Measurements from ENCODE around the gene HS6ST2. TPM values are rescaled to one million over a fixed set of nuclear protein-coding genes. Genes with fewer than 3 reads are reported as not detected.

The HS6ST2 gene
- total RNA-seq (ENCODE audit: low replicate concordance) = 36.8 and 43.2 TPM in 2 replicates

GRCh38 chrX:132958091-132958703 is at the start of gene HS6ST2:
Gene HS6ST2, minus strand, starts transcription at chrX:132958629.
- H3K27me3 Mint-ChIP-seq (ENCODE audit: insufficient read depth, low read depth) = peaks cover 18% of the 10 kb centered on the region
- Histone ChIP-seq H4K20me1 (ENCODE audit: low read depth) (peaks cover 10% of the 10 kb centered on the region), H3K27ac (no peak within 1 kb of the TSS), H3K4me2 (peak within 1 kb of the TSS; percentile 91), H3K36me3 (no peaks in the 10 kb centered on the region), H3K4me3 (peak within 1 kb of the TSS; percentile 63), H3K4me1 (peaks cover 18% of the 10 kb centered on the region), H3K27me3 (peaks cover 48% of the 10 kb centered on the region), H3K9ac (no peak within 1 kb of the TSS), H2AFZ (replicated peaks) (peak within 1 kb of the TSS; percentile 46), H3K79me2 (ENCODE audit: low read depth) (peaks cover 10% of the 10 kb centered on the region), H3F3A (ENCODE audit: low read depth) (no peaks in the 10 kb centered on the region), H3K9me3 (ENCODE audit: low read depth) (no peaks in the 10 kb centered on the region)
- peaks cover 5% of the 10 kb centered on the region for H3K36me3 Mint-ChIP-seq
- no peaks in the 10 kb centered on the region for H3K9me3 Mint-ChIP-seq
- peak within 1 kb of the TSS; percentile 86 for H3K27ac Mint-ChIP-seq
- peak within 1 kb of the TSS; percentile 87 for H3K4me3 Mint-ChIP-seq
- TF ChIP-seq EZH2 (IDR thresholded peaks at IDR 0.05) (peak; percentile 66), CTCF (IDR thresholded peaks at IDR 0.05) (peak; percentile 9), EZH2phosphoT487 (IDR thresholded peaks at IDR 0.05) (peak; percentile 49)
- peak; percentile 65 for DNase-seq (ENCODE audit: low spot score)
- H3K4me1 Mint-ChIP-seq = peaks cover 38% of the 10 kb centered on the region

- TF ChIP-seq EZH2phosphoT487 (IDR thresholded peaks at IDR 0.05) = no peak
- TF ChIP-seq EZH2 (IDR thresholded peaks at IDR 0.05) = no peak
- TF ChIP-seq CTCF (IDR thresholded peaks at IDR 0.05) = no peak
- no peaks in the 10 kb centered on the region for H3K4me1 Mint-ChIP-seq
- Histone ChIP-seq H2AFZ (replicated peaks) (no peak overlapping the region), H3K36me3 (no peaks in the 10 kb centered on the region), H3K4me3 (no peak overlapping the region), H3K27me3 (no peaks in the 10 kb centered on the region), H3K4me2 (no peak overlapping the region), H4K20me1 (ENCODE audit: low read depth) (no peaks in the 10 kb centered on the region), H3K9ac (no peak overlapping the region), H3K4me1 (no peaks in the 10 kb centered on the region), H3F3A (ENCODE audit: low read depth) (no peaks in the 10 kb centered on the region), H3K9me3 (ENCODE audit: low read depth) (peaks cover 4% of the 10 kb centered on the region), H3K27ac (no peak overlapping the region), H3K79me2 (ENCODE audit: low read depth) (no peaks in the 10 kb centered on the region)
- H3K36me3 Mint-ChIP-seq = peaks cover 2% of the 10 kb centered on the region
- no peak for DNase-seq (ENCODE audit: low spot score)
- H3K27me3 Mint-ChIP-seq (ENCODE audit: insufficient read depth, low read depth) = peaks cover 2% of the 10 kb centered on the region
- H3K4me3 Mint-ChIP-seq = no peak overlapping the region
- no peak overlapping the region for H3K27ac Mint-ChIP-seq
- H3K9me3 Mint-ChIP-seq = peaks cover 28% of the 10 kb centered on the region
These were observed 49.0 kb upstream of the HS6ST2 start for GRCh38 chrX:133007458-133007857.

GRCh38 chrX:133005616-133006015 is 47.2 kb upstream of the HS6ST2 start:
- Histone ChIP-seq H3K4me2 (no peak overlapping the region), H3K36me3 (no peaks in the 10 kb centered on the region), H3K79me2 (ENCODE audit: low read depth) (no peaks in the 10 kb centered on the region), H3K27ac (no peak overlapping the region), H3F3A (ENCODE audit: low read depth) (no peaks in the 10 kb centered on the region), H3K4me1 (no peaks in the 10 kb centered on the region), H3K27me3 (no peaks in the 10 kb centered on the region), H3K4me3 (no peak overlapping the region), H4K20me1 (ENCODE audit: low read depth) (no peaks in the 10 kb centered on the region), H3K9ac (no peak overlapping the region), H2AFZ (replicated peaks) (no peak overlapping the region), H3K9me3 (ENCODE audit: low read depth) (peaks cover 4% of the 10 kb centered on the region)
- no peak for DNase-seq (ENCODE audit: low spot score)
- H3K27me3 Mint-ChIP-seq (ENCODE audit: insufficient read depth, low read depth) = peaks cover 2% of the 10 kb centered on the region
- no peak overlapping the region for H3K27ac Mint-ChIP-seq
- no peaks in the 10 kb centered on the region for H3K4me1 Mint-ChIP-seq
- peaks cover 2% of the 10 kb centered on the region for H3K36me3 Mint-ChIP-seq
- peaks cover 20% of the 10 kb centered on the region for H3K9me3 Mint-ChIP-seq
- TF ChIP-seq EZH2 (IDR thresholded peaks at IDR 0.05) (no peak), CTCF (IDR thresholded peaks at IDR 0.05) (no peak), EZH2phosphoT487 (IDR thresholded peaks at IDR 0.05) (no peak)
- H3K4me3 Mint-ChIP-seq = no peak overlapping the region

Data from neural progenitor cell (in vitro differentiated cells).